ENCODE data around the gene POLR1E. TPM values are rescaled to one million over a fixed set of nuclear protein-coding genes. Genes with fewer than 3 reads are reported as not detected.
"Not testable (repeated sequence)": the region's sequence is repeated elsewhere in the genome, so short reads cannot be mapped to it uniquely, and the experiment has no call there.

The POLR1E gene
- total RNA-seq, 1 donor from 2014 or later: 23.2 TPM

DNA sequence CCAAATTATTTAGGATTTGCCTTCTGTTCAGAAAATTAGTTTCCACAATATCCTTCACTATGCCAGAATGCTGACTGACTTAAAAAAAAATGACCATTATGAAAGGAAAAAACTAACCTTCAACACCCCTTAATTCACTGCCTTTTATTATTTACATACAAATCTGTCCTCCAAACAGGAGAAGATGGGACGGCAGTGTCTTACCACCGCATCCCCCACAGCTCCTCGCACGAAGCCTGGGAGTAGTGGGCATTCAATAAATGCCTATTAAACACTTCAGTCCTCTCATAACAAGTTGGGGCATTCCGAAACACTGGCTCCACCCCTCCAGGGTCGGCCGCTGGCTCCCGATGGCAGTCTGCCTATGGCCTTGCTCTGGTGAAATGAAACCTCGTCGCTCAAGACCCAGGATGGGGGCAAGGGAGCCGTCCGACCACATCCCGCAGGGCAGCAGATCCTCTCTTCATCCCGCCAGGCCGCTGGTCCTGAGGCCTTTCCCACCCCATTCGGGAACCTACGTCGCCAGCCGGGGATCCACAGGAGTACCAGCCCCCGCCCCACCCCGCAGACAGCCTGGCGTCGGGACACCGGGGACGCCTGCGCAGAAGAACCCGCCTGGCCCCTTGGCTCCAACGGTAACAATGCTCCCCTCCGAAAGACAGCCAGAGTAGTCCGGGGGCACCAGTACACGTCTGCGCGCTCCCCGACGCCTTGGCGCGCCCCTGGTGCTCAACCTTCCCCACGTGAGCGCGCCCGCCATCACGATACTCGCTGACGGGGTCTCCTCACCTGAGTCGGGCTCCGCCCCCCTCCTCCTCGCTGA lies 21.1 kb upstream of the POLR1E start:
- no peak for DNase-seq (ENCODE audit: low read depth)
- no peak for TF ChIP-seq CTCF (conservative IDR thresholded peaks at IDR 0.05; ENCODE audit: low read depth, low read length)

DNA sequence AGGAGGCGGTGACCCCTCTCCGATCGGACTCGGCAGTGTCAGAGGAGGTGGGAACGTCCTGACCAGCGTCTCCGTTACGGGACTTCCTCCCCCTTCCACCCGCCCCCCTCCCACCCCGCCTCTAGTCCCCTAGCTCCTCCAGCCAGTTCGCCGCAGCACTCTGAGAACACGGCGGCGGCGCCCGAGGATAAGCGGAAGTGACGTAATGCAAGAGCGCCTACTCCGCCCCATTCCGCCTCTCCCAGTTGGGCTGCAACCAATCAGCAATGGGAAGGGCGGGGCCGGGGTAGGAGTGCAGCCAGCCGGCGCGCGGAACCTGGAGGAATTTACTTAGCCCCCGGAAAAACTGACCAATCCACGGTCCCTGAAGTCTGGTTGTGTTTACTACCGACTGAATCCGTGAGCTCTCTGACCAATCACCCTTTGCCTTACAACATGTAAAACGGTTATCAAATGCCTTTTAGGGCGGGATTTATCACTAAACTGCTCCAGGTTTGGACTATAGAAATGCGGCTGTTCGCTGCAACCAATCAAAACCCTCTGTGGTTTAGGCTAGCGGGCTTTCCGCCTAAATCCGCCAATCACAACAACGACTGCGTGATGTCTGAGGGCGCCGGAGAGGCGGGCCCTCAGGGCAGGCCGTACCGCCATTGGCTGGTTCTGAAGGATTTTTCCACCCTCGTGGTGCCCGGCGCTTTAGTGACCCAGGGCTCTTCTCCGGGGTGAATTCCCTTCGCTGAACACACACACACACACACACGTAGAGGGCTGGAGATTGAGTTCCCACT lies 20.3 kb upstream of the POLR1E start, which contains the start of gene ZBTB5:
ZBTB5 (minus strand) TSS at position 202 of the 788 bp plus-strand sequence. CDS start 22,899 bp downstream, outside the sequence.
- DNase-seq (ENCODE audit: low read depth): peak; percentile 100
- H3K4me3 ChIP-seq (ENCODE audit: low read depth, low read length): peak within 1 kb of the TSS; percentile 95
- no peak for TF ChIP-seq CTCF (conservative IDR thresholded peaks at IDR 0.05; ENCODE audit: low read depth, low read length)

More for the DNA sequence above, 21.1 kb upstream of the POLR1E start:
- peak overlapping the region; percentile 95 for H3K4me3 ChIP-seq (ENCODE audit: low read depth, low read length)

GRCh38 chr9:37466037-37466709 lies 19.6 kb upstream of the POLR1E start:
- H3K4me3 ChIP-seq (ENCODE audit: low read depth, low read length): peak overlapping the region; percentile 95
- no peak for TF ChIP-seq CTCF (conservative IDR thresholded peaks at IDR 0.05; ENCODE audit: low read depth, low read length)
- DNase-seq (ENCODE audit: low read depth): no peak

DNA sequence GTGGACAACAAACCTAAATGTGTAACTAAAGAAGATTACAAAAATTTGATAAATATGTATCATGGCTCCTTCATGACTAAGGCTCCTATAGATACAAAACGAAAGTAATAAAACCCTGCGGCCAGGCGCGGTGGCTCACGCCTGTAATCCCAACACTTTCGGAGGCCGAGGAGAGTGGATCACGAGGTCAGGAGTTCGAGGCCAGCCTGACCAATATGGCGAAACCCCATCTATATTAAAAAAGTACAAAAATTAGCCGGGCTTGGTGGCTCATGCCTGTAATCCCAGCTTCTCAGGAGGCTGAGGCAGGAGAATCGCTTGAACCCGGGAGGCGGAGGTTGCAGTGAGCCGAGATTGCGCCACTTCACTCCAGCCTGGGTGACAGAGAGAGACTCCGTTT lies 18.2 kb upstream of the POLR1E start:
- not testable (repeated sequence) for H3K4me3 ChIP-seq (ENCODE audit: low read depth, low read length); DNase-seq (ENCODE audit: low read depth)

GRCh38 chr9:37468620-37469019 lies 17.1 kb upstream of the POLR1E start:
- TF ChIP-seq CTCF (conservative IDR thresholded peaks at IDR 0.05; ENCODE audit: low read depth, low read length): no peak
- no peak overlapping the region for H3K4me3 ChIP-seq (ENCODE audit: low read depth, low read length)
- DNase-seq (ENCODE audit: low read depth): no peak

DNA sequence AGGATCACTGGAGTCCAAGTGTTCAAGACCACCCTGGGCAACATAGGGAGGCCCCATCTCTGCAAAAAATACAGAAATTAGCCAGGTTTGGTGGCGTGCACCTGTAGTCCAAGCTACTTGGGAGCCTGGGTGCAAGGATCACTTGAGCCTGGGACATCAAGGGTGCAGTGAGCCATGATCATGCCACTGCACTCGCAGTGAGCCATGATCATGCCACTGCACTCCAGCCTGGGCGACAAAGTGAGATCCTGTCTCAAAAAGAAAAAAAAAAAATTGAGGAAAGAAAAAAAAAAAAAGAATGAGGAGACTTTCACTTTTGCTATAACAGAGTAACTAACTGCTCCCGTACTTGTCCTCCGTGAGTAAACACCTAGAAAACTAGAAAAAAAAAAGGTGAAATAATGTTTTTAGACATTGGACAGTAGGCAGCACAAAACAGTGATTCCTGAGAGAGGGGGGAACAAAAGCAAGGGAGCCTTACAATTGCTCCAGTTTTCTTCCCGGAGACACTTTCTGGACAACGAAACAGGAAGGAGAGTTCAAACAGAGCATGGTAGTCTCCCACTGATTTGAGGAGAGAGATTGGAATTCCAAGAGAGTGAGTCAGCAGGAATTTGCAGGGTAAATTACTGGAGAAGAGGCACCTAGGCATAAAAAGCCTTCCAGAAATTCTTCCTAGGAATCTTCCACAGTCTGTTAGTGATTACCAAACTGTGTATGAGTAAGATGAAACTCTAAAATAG lies 13.6 kb upstream of the POLR1E start:
- TF ChIP-seq CTCF (conservative IDR thresholded peaks at IDR 0.05; ENCODE audit: low read depth, low read length): no peak
- H3K4me3 ChIP-seq (ENCODE audit: low read depth, low read length): peak overlapping the region; percentile 46
- peak; percentile 95 for DNase-seq (ENCODE audit: low read depth)

DNA sequence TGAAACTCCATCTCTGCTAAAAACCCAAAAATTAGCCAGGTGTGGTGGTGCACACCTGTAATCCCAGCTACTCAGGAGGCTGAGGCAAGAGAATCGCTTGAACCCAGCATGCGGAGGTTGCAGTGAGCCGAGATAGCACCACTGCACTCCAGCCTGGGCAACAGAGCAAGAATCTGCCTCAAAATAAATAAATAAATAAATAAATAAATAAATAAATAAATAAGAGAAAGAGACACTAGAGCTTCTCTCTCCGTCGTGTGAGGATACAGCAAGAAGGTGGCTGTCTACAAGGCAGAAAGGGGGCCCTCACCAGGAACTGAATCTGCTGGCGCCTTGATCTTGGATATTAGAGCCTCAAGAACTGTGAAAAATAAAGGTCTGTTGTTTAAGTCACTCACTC lies 11.8 kb upstream of the POLR1E start:
- H3K4me3 ChIP-seq (ENCODE audit: low read depth, low read length); DNase-seq (ENCODE audit: low read depth): not testable (repeated sequence)

Data from epithelial cell of proximal tubule (primary cell).